GM12878 (cell line): Measurements from ENCODE around the gene PHRF1. TPM values are rescaled to one million over a fixed set of nuclear protein-coding genes. Genes with fewer than 3 reads are reported as not detected.

Source experiments
- ATAC-seq: fragments of 200-7000 bp; cut with Tn5 transposase; 3 replicates; pipeline ENCODE4 v1.9.1; 2020; ENCODE audit warnings: mild to moderate bottlenecking, moderate library complexity
- BruUV-seq: library from RNA; stranded (reverse); fragments of 400-500 nt; replicated peaks from 2 replicates; lab custom pipeline; 2021; lab: Mats Ljungman, UMichigan
- CTCF ChIA-PET: fragments of 300-600 bp; sonication (Branson Sonifier 250); formaldehyde crosslinking; extraction: SDS; loops from one replicate; lab custom pipeline; 2021; ENCODE audit warnings: inconsistent platforms; lab: Yijun Ruan, JAX
- POLR2A ChIA-PET: fragments of 350-600 bp; formaldehyde crosslinking; extraction: SDS; loops from one replicate; lab custom pipeline; 2021; ENCODE audit warnings: inconsistent platforms; lab: Charles Lee
- RAD21 ChIA-PET: fragments of 300-600 bp; sonication (Branson Sonifier 250); formaldehyde crosslinking; loops from one replicate; lab custom pipeline; 2023; ENCODE audit warnings: antibody characterized with exemption; ENCODE audit not compliant: unreplicated experiment; lab: Charles Lee
- SMC1A ChIA-PET: fragments of 300-600 bp; sonication (Branson Sonifier 250); formaldehyde crosslinking; loops from one replicate; lab custom pipeline; 2023; ENCODE audit not compliant: unreplicated experiment, uncharacterized antibody; lab: Charles Lee
- DNase-seq: peaks from one replicate; pipeline ENCODE4 v3.0.0-alpha.2; 2011; ENCODE audit warnings: low read depth, low spot score
- FAIRE-seq: peaks from 3 replicates; lab custom pipeline; 2011; peaks lifted over from hg19 to GRCh38; lab: Jason Lieb, UNC
- H2AFZ ChIP-seq: 2 replicates; pipeline ENCODE4 v1.6.0; 2011; ENCODE audit warnings: low read depth, low read length, control low read depth; ENCODE audit not compliant: control insufficient read depth
- H3K27ac ChIP-seq: 2 replicates; pipeline ENCODE4 v1.5.1; 2011; ENCODE audit warnings: control low read depth; ENCODE audit not compliant: control insufficient read depth, insufficient read depth
- H3K27me3 ChIP-seq, 2 experiments: replicated peaks in 1 of 2; 2 replicates each; pipeline versions ENCODE4 v1.6.0 to v1.6.1; 2011; ENCODE audit warnings: low read length in 1 of 2; ENCODE audit not compliant: control insufficient read depth in 2 of 2, insufficient read depth in 2 of 2
- H3K36me3 ChIP-seq, 2 experiments: 2 replicates each; pipeline ENCODE4 v1.5.1; 2011; ENCODE audit warnings: low read length in 1 of 2; ENCODE audit not compliant: control insufficient read depth in 2 of 2, insufficient read depth in 2 of 2
- H3K4me1 ChIP-seq: 2 replicates; pipeline ENCODE4 v1.6.1; 2011; ENCODE audit warnings: mild to moderate bottlenecking, low read length, moderate library complexity, mixed read lengths; ENCODE audit not compliant: control insufficient read depth, insufficient read depth
- H3K4me2 ChIP-seq: 2 replicates; pipeline ENCODE4 v1.6.0; 2011; ENCODE audit warnings: control low read depth; ENCODE audit not compliant: control insufficient read depth, insufficient read depth
- H3K4me3 ChIP-seq: fragments of 200-600 bp; sonication (generic); 2 replicates; pipeline ENCODE4 v1.5.1; 2016
- H3K79me2 ChIP-seq: 2 replicates; pipeline ENCODE4 v1.6.0; 2011; ENCODE audit warnings: low read length; ENCODE audit not compliant: control insufficient read depth, insufficient read depth
- H3K9ac ChIP-seq: 2 replicates; pipeline ENCODE4 v1.8.0; 2011; ENCODE audit warnings: low read length, control low read depth, mixed read lengths; ENCODE audit not compliant: control insufficient read depth, insufficient read depth
- H3K9me3 ChIP-seq: replicated peaks from 3 replicates; pipeline ENCODE4 v1.5.1; 2011; ENCODE audit warnings: mild to moderate bottlenecking, low read length; ENCODE audit not compliant: control insufficient read depth, insufficient read depth
- H4K20me1 ChIP-seq: 2 replicates; pipeline ENCODE4 v1.6.0; 2011; ENCODE audit not compliant: control insufficient read depth, insufficient read depth
- ATF7 ChIP-seq: fragments of 450-650 bp; IDR thresholded peaks from 2 replicates; pipeline ENCODE4 v1.6.1; 2016; ENCODE audit warnings: low read depth, mild to moderate bottlenecking
- CBX3 ChIP-seq: fragments of 200-600 bp; sonication (generic); IDR thresholded peaks from 2 replicates; pipeline ENCODE4 v1.6.1; 2016; ENCODE audit warnings: low read depth, borderline replicate concordance
- CEBPZ ChIP-seq: fragments of 150-350 bp; IDR thresholded peaks from 2 replicates; pipeline ENCODE4 v1.6.1; 2016; ENCODE audit warnings: low read depth, low read length
- EED ChIP-seq: sonication (generic); IDR thresholded peaks from 2 replicates; pipeline ENCODE4 v1.6.1; 2016; ENCODE audit warnings: antibody characterized with exemption, low read depth
- ELK1 ChIP-seq: IDR thresholded peaks from 2 replicates; pipeline ENCODE4 v1.6.1; 2012; ENCODE audit warnings: low read depth, low read length, improper control_type of control experiment
- RCOR1 ChIP-seq: conservative IDR thresholded peaks from 2 replicates; pipeline ENCODE4 v1.6.1; 2012; ENCODE audit warnings: low read depth, low read length, improper control_type of control experiment
- RUNX3 ChIP-seq: IDR thresholded peaks from 2 replicates; pipeline ENCODE4 v1.6.1; 2012; ENCODE audit warnings: low read length, inconsistent platforms
- TCF12 ChIP-seq: IDR thresholded peaks from 2 replicates; pipeline ENCODE4 v1.6.1; 2011; ENCODE audit warnings: low read depth, mild to moderate bottlenecking, low read length
- USF2 ChIP-seq: IDR thresholded peaks from 2 replicates; pipeline ENCODE4 v1.6.1; 2011; ENCODE audit warnings: low read depth, low read length, improper control_type of control experiment, borderline replicate concordance
- ZBTB4 ChIP-seq: fragments of 450-650 bp; formaldehyde crosslinking; IDR thresholded peaks from 2 replicates; pipeline ENCODE4 v1.4.0; 2022; ENCODE audit warnings: mild to moderate bottlenecking, moderate library complexity
- WGBS: methylation state at CpG from one replicate; pipeline ENCODE4 v1.1.6; 2016; ENCODE audit warnings: low lambda C conversion rate; ENCODE audit not compliant: insufficient replicate concordance, insufficient coverage; ENCODE audit errors: missing lambda C conversion rate; 5-methylcytosine and 5-hydroxymethylcytosine counted together
- in situ Hi-C: fragments of 300-500 bp; cut with MboI; formaldehyde crosslinking; loops from 9 replicates; pipeline ENCODE4 v1.14.3; 2018; ENCODE audit warnings: mixed read lengths
- intact Hi-C: fragments of 100-400 bp; cut with micrococcal nuclease; formaldehyde crosslinking; loops from one replicate; pipeline ENCODE4 v1.14.2; 2022; ENCODE audit not compliant: unreplicated experiment
- polyA plus RNA-seq, 11 experiments: library from polyadenylated mRNA; depleted of rRNA in 4 of 11; unstranded in 6 of 11; stranded (reverse) in 5 of 11; fragments of >200 nt; fragmentation: Nextera tagmentation in 4 of 11; fragmentation: Illumina TruSeq in 1 of 11; extraction: Ambion mirVana in 4 of 11; extraction: Trizol in 1 of 11; gene quantifications; 1 replicate in 1 of 11; 2 replicates in 10 of 11; pipeline versions ENCODE4 v1.2.1 to v1.2.3, GENCODE V29; 2011 to 2016; ENCODE audit warnings: inconsistent platforms in 2 of 11, missing spikeins in 2 of 11, low read depth in 1 of 11
- total RNA-seq, 4 experiments: library from RNA; depleted of rRNA in 3 of 4; stranded (reverse); fragments of >200 nt in 3 of 4; fragmentation: Illumina TruSeq in 1 of 4; extraction: Trizol in 1 of 4; gene quantifications; 2 replicates each; pipeline versions ENCODE4 v1.2.1 to v1.2.3, GENCODE V29; 2013 to 2021

The PHRF1 gene
- total and polyA plus RNA-seq, 10 of the 15 experiments (the other 5 are each of a cell fraction or from before 2014, with no cell fraction given), result 0.13 to 43.5 (median 15.1) TPM

GRCh38 chr11:528815-529727, 47.2 kb upstream of the PHRF1 start:
- ChIA-PET SMC1A (no interaction called here), RAD21 (no interaction called here), CTCF (no interaction called here), POLR2A (no interaction called here)
- in situ Hi-C loops, result no loop called here
- FAIRE-seq, result no peak
- no peak overlapping the region for H3K4me2 ChIP-seq
- DNase-seq, result no peak
- ATAC-seq, result no peak
- H3K9me3 ChIP-seq, result no peaks in the 10 kb centered on the region
- H3K27me3 ChIP-seq, result no peaks in the 10 kb centered on the region
- peaks cover 0 to 12% of the 10 kb centered on the region in 2 experiments; a peak in 3 of 4 replicates for H3K36me3 ChIP-seq
- peaks cover 4% of the 10 kb centered on the region for H3K4me1 ChIP-seq
- 66% methylated on average over 27 of the region's 29 CpGs for WGBS
- H3K9ac ChIP-seq, result no peak overlapping the region
- no peak overlapping the region for H3K4me3 ChIP-seq
- H4K20me1 ChIP-seq, result no peaks in the 10 kb centered on the region
- no peak for TF ChIP-seq ELK1
- no peak for TF ChIP-seq CBX3
- TF ChIP-seq ZBTB4, result no peak
- TF ChIP-seq CEBPZ, result no peak
- no peak for TF ChIP-seq RCOR1
- TF ChIP-seq ATF7, result no peak
- TF ChIP-seq EED, result no peak
- no peak for TF ChIP-seq TCF12
- TF ChIP-seq RUNX3, result no peak
- no peak for TF ChIP-seq USF2
- TF ChIP-seq, all 136 proteins: peak for 0
- Histone ChIP-seq H3K79me2 (peaks cover 8% of the 10 kb centered on the region), H2AFZ (no peak overlapping the region), H3K27ac (no peak overlapping the region)
- BruUV-seq, result no TSS peak
- intact Hi-C loops, result no loop called here
